HL-60 (cell line): ENCODE results near the gene TFF2.

Experiments used
- DNase-seq, 2 experiments: peaks; one replicate each; pipeline ENCODE4 v3.0.0-alpha.2; 2010 to 2020; ENCODE audit warnings: low read depth in 1 of 2, low spot score in 1 of 2
- H3K27ac ChIP-seq: fragments of 250-450 bp; sonication (Bioruptor Pico); replicated peaks from 2 replicates; pipeline ENCODE4 v1.5.1; 2020; ENCODE audit warnings: mild to moderate bottlenecking, moderate library complexity
- H3K27me3 ChIP-seq: fragments of 250-450 bp; sonication (Bioruptor Pico); 2 replicates; pipeline ENCODE4 v1.5.1; 2021; ENCODE audit warnings: mild to moderate bottlenecking, moderate library complexity; ENCODE audit not compliant: insufficient read depth, poor library complexity, severe bottlenecking
- H3K4me3 ChIP-seq: replicated peaks from 2 replicates; pipeline ENCODE4 v1.5.1; 2011; ENCODE audit warnings: mild to moderate bottlenecking, control low read depth, low read length; ENCODE audit not compliant: insufficient read depth
- GABPA ChIP-seq: IDR thresholded peaks from 2 replicates; pipeline ENCODE4 v1.6.1; 2012; ENCODE audit warnings: low read depth
- POLR2AphosphoS5 ChIP-seq: IDR thresholded peaks from 2 replicates; pipeline ENCODE4 v1.6.1; 2012; ENCODE audit warnings: low read depth
- SPI1 ChIP-seq: IDR thresholded peaks from 2 replicates; pipeline ENCODE4 v1.6.1; 2012; ENCODE audit warnings: low read depth, mild to moderate bottlenecking, borderline replicate concordance
- TF ChIP-seq, protein P1 (sequence below): IDR thresholded peaks from one replicate; pipeline ENCODE4 v1.5.1; 2011; ENCODE audit warnings: low read length, control low read depth, inconsistent platforms; ENCODE audit not compliant: insufficient read depth
- TF ChIP-seq, protein P2 (sequence below): IDR thresholded peaks from 2 replicates; pipeline ENCODE4 v1.6.1; 2012; ENCODE audit warnings: low read depth; ENCODE audit not compliant: insufficient replicate concordance

TFF2 gene

DNA sequence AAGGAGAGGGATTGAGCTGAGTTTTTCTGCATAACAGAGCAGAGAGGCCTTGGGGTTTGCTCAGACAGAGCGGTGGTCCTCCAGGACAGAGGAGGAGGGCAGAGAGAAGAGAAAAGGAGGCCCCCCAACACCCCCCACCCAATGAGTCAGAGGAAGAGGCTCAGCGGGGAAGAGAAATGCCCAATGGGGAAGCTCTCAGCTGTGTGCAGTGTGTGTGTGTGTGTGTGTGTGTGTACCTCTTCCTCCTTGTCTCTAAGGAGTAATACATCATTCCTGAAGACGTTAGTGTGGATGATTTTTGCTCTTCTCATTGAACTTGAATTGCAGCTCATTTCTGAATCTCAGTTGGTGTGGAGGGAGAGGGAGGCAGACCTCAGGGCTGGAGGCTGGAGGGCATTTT is 36.4 kb upstream of the TFF2 start:
- Histone ChIP-seq H3K27ac (no peak overlapping the region), H3K27me3 (peaks cover 3% of the 10 kb centered on the region), H3K4me3 (no peak overlapping the region)
- TF ChIP-seq, protein P1, sequence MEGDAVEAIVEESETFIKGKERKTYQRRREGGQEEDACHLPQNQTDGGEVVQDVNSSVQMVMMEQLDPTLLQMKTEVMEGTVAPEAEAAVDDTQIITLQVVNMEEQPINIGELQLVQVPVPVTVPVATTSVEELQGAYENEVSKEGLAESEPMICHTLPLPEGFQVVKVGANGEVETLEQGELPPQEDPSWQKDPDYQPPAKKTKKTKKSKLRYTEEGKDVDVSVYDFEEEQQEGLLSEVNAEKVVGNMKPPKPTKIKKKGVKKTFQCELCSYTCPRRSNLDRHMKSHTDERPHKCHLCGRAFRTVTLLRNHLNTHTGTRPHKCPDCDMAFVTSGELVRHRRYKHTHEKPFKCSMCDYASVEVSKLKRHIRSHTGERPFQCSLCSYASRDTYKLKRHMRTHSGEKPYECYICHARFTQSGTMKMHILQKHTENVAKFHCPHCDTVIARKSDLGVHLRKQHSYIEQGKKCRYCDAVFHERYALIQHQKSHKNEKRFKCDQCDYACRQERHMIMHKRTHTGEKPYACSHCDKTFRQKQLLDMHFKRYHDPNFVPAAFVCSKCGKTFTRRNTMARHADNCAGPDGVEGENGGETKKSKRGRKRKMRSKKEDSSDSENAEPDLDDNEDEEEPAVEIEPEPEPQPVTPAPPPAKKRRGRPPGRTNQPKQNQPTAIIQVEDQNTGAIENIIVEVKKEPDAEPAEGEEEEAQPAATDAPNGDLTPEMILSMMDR: no peak
- TF ChIP-seq, protein P2, sequence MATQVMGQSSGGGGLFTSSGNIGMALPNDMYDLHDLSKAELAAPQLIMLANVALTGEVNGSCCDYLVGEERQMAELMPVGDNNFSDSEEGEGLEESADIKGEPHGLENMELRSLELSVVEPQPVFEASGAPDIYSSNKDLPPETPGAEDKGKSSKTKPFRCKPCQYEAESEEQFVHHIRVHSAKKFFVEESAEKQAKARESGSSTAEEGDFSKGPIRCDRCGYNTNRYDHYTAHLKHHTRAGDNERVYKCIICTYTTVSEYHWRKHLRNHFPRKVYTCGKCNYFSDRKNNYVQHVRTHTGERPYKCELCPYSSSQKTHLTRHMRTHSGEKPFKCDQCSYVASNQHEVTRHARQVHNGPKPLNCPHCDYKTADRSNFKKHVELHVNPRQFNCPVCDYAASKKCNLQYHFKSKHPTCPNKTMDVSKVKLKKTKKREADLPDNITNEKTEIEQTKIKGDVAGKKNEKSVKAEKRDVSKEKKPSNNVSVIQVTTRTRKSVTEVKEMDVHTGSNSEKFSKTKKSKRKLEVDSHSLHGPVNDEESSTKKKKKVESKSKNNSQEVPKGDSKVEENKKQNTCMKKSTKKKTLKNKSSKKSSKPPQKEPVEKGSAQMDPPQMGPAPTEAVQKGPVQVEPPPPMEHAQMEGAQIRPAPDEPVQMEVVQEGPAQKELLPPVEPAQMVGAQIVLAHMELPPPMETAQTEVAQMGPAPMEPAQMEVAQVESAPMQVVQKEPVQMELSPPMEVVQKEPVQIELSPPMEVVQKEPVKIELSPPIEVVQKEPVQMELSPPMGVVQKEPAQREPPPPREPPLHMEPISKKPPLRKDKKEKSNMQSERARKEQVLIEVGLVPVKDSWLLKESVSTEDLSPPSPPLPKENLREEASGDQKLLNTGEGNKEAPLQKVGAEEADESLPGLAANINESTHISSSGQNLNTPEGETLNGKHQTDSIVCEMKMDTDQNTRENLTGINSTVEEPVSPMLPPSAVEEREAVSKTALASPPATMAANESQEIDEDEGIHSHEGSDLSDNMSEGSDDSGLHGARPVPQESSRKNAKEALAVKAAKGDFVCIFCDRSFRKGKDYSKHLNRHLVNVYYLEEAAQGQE: no peak
- TF ChIP-seq SPI1 (no peak), POLR2AphosphoS5 (no peak), GABPA (no peak)
- DNase-seq: no peak

DNA sequence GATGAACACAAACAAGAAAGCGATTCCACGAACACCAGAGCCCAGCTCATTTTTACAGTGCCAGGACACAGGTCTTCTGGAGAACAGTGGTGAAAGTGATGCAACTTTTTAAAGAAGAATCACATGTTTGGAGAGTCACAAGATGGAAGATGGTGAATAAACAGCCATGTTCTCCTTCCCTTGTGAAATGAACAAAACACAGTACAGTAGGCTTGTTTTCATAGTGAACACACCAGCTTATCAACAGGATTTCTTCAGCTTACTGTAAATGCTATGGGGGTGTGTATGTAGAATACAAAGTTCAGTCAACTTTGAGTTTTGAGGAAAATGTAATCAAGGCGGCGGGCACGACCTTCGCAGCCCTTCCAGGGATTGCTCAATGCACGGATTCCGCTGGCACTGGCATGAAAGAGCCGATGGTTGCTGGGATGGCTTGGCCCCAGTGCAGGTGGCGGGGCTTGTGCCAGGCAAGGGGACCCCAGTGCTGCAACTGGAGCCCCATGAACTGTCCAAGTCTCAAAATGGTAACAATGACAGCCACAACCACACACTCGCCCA is 35.3 kb upstream of the TFF2 start:
- DNase-seq: no peak
- Histone ChIP-seq H3K27me3 (peaks cover 3% of the 10 kb centered on the region), H3K4me3 (no peak overlapping the region), H3K27ac (no peak overlapping the region)
- TF ChIP-seq GABPA: no peak
- TF ChIP-seq POLR2AphosphoS5: no peak
- TF ChIP-seq SPI1: no peak
- TF ChIP-seq, protein P2: no peak
- TF ChIP-seq, protein P1: no peak

DNA sequence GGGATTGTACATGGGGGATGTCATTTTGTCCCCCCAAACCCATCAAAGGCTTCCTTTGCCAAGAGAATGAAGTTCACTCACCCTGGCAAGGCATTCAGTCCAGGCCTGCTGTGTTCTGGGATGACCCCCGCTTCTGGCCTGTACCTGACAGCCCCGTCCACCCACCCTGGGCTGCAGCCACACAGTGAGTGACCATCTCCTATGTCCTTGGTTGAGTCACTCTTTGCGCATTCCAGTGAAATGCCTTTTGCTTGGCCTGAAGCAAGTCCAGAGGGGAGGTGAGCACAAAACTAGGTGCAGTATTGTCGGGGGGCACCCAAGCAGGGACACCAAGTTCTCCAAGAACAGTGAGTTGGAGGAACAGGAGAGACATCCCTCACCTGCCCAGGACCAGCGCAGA is 34.8 kb upstream of the TFF2 start:
- no peak overlapping the region for H3K4me3 ChIP-seq
- H3K27ac ChIP-seq: no peak overlapping the region
- DNase-seq: no peak
- TF ChIP-seq GABPA: no peak
- no peak for TF ChIP-seq SPI1
- TF ChIP-seq, protein P1: no peak
- TF ChIP-seq, protein P2: no peak
- TF ChIP-seq POLR2AphosphoS5: no peak
- peaks cover 3% of the 10 kb centered on the region for H3K27me3 ChIP-seq
